B cell (primary cell): ENCODE measurements around the gene SLC2A5. TPM values are rescaled to one million over a fixed set of nuclear protein-coding genes. Genes with fewer than 3 reads are reported as not detected.

Experiments
- ATAC-seq: fragments of 200-7000 bp; cut with Tn5 transposase; one replicate; pipeline ENCODE4 v1.10.0; 2021; ENCODE audit warnings: low read depth, mild to moderate bottlenecking, moderate number of reproducible peaks, moderate library complexity
- CTCF ChIA-PET: fragments of 350-600 bp; sonication (Branson Sonifier 250); formaldehyde crosslinking; loops from one replicate; lab custom pipeline; 2021; ENCODE audit warnings: antibody characterized with exemption, inconsistent platforms; lab: Charles Lee
- POLR2A ChIA-PET: fragments of 350-600 bp; sonication (Branson Sonifier 250); formaldehyde crosslinking; loops from one replicate; lab custom pipeline; 2021; ENCODE audit warnings: antibody characterized with exemption; lab: Charles Lee
- DNase-seq: peaks from one replicate; pipeline ENCODE4 v3.0.0; 2013
- H2AFZ ChIP-seq: 2 replicates; pipeline ENCODE4 v1.6.1; 2012; ENCODE audit warnings: mild to moderate bottlenecking, low read depth, low read length; ENCODE audit not compliant: insufficient read depth, poor library complexity, severe bottlenecking
- H3K27ac ChIP-seq, 2 donors: 1 replicate in 1 of 2; 2 replicates in 1 of 2; pipeline ENCODE4 v1.5.1; 2012 to 2013; ENCODE audit warnings: low read length in 2 of 2, mild to moderate bottlenecking in 2 of 2, moderate library complexity in 1 of 2
- H3K27me3 ChIP-seq, 4 experiments: fragments of 200-600 bp in 1 of 4; sonication (generic) in 1 of 4; replicated peaks in 1 of 4; 1 replicate in 2 of 4; 2 replicates in 2 of 4; pipeline versions ENCODE4 v1.6.1 to v1.7.0; 2013 to 2016; ENCODE audit warnings: low read length in 3 of 4, mild to moderate bottlenecking in 2 of 4, mixed read lengths in 1 of 4, moderate library complexity in 1 of 4; ENCODE audit not compliant: insufficient read depth in 4 of 4, control insufficient read depth in 3 of 4; ENCODE audit errors: control extremely low read depth in 1 of 4
- H3K36me3 ChIP-seq, 2 experiments: replicated peaks in 1 of 2; 1 replicate in 1 of 2; 2 replicates in 1 of 2; pipeline versions ENCODE4 v1.6.1 to v1.7.1; 2013; ENCODE audit warnings: low read length in 1 of 2; ENCODE audit not compliant: insufficient read depth in 2 of 2, control insufficient read depth in 1 of 2; ENCODE audit errors: control extremely low read depth in 1 of 2, extremely low read depth in 1 of 2
- H3K4me1 ChIP-seq, 2 donors: fragments of 200-600 bp in 1 of 2; sonication (generic) in 1 of 2; 1 replicate in 1 of 2; 2 replicates in 1 of 2; pipeline versions ENCODE4 v1.5.1 to v1.6.1; 2013 to 2017; ENCODE audit warnings: low read length in 2 of 2; ENCODE audit not compliant: control insufficient read depth in 2 of 2, insufficient read depth in 2 of 2
- H3K4me2 ChIP-seq: replicated peaks from 2 replicates; pipeline ENCODE3; 2012; ENCODE audit warnings: mild to moderate bottlenecking, low read depth, low read length; ENCODE audit not compliant: poor library complexity, severe bottlenecking
- H3K4me3 ChIP-seq, 5 experiments: fragments of 200-600 bp in 1 of 5; sonication (generic) in 1 of 5; 1 replicate in 3 of 5; 2 replicates in 2 of 5; pipeline versions ENCODE4 v1.5.1 to v1.7.0; 2011 to 2016; ENCODE audit warnings: low read length in 4 of 5, mild to moderate bottlenecking in 4 of 5, low read depth in 2 of 5, control low read depth in 1 of 5, moderate library complexity in 1 of 5; ENCODE audit not compliant: insufficient read depth in 1 of 5; ENCODE audit errors: control extremely low read depth in 1 of 5, extremely low read depth in 1 of 5
- H3K79me2 ChIP-seq: fragments of 200-600 bp; sonication (generic); one replicate; pipeline ENCODE4 v1.6.0; 2016; ENCODE audit warnings: low read length; ENCODE audit not compliant: control insufficient read depth, insufficient read depth
- H3K9ac ChIP-seq: fragments of 200-600 bp; sonication (generic); 2 replicates; pipeline ENCODE4 v1.6.1; 2017; ENCODE audit warnings: mild to moderate bottlenecking, low read length, moderate library complexity
- H3K9me3 ChIP-seq, 3 donors: one replicate each; pipeline versions ENCODE4 v1.6.1 to v1.7.1; 2013; ENCODE audit warnings: low read length in 2 of 3; ENCODE audit not compliant: control insufficient read depth in 2 of 3, insufficient read depth in 1 of 3; ENCODE audit errors: control extremely low read depth in 1 of 3
- H4K20me1 ChIP-seq: 2 replicates; pipeline ENCODE4 v1.6.0; 2012; ENCODE audit warnings: mild to moderate bottlenecking, low read length; ENCODE audit not compliant: insufficient read depth, control insufficient read depth, poor library complexity, severe bottlenecking
- H3K27ac Mint-ChIP-seq: one replicate; pipeline ENCODE4 v1.8.0; 2021; ENCODE audit warnings: mixed read lengths
- H3K27me3 Mint-ChIP-seq: one replicate; pipeline ENCODE4 v1.8.0; 2021; ENCODE audit warnings: mixed read lengths
- H3K4me1 Mint-ChIP-seq: one replicate; pipeline ENCODE4 v1.8.0; 2021; ENCODE audit warnings: mixed read lengths
- H3K4me3 Mint-ChIP-seq: one replicate; pipeline ENCODE4 v1.8.0; 2021; ENCODE audit warnings: mixed read lengths
- H3K9me3 Mint-ChIP-seq: one replicate; pipeline ENCODE4 v1.8.0; 2022; ENCODE audit warnings: mixed read lengths; ENCODE audit not compliant: insufficient read depth
- CTCF ChIP-seq: fragments of 200-600 bp; IDR thresholded peaks from one replicate; pipeline ENCODE4 v1.8.0; 2022; ENCODE audit warnings: antibody characterized with exemption, mild to moderate bottlenecking
- EZH2 ChIP-seq: IDR thresholded peaks from 2 replicates; pipeline ENCODE4 v1.6.1; 2012; ENCODE audit warnings: borderline replicate concordance, low read depth, mild to moderate bottlenecking, moderate library complexity, low read length; ENCODE audit not compliant: insufficient read depth, poor library complexity, severe bottlenecking
- WGBS: methylation state at CpG from one replicate; pipeline ENCODE4 v1.1.5; 2013; ENCODE audit warnings: missing lambda C conversion rate; ENCODE audit not compliant: insufficient coverage; 5-methylcytosine and 5-hydroxymethylcytosine counted together
- intact Hi-C: fragments of 100-400 bp; cut with micrococcal nuclease; formaldehyde crosslinking; loops from one replicate; pipeline ENCODE4 v1.10.0; 2022
- polyA plus RNA-seq: library from polyadenylated mRNA; depleted of rRNA; stranded (reverse); fragments of >200 nt; gene quantifications from 2 replicates; pipeline ENCODE4 v1.2.3, GENCODE V29; 2012
- total RNA-seq, 2 donors: library from RNA; stranded (reverse); fragments of 120-200 nt in 1 of 2; gene quantifications; 1 replicate in 1 of 2; 2 replicates in 1 of 2; pipeline versions ENCODE4 v1.2.3 to v1.2.4, GENCODE V29; 2013 to 2022

SLC2A5 gene
- total and polyA plus RNA-seq, 2 donors (not counting 1 experiment from before 2014, with no cell fraction given) = 16.7 to 29.5 TPM

- intact Hi-C loops = no loop called here
- Histone ChIP-seq H3K4me3 (no peak overlapping the region), H2AFZ (no peak overlapping the region), H3K27ac (no peak overlapping the region), H3K4me1 (peaks cover 12 to 18% of the 10 kb centered on the region in 2 donors), H3K79me2 (peaks cover 35% of the 10 kb centered on the region), H3K36me3 (no peaks in the 10 kb centered on the region), H4K20me1 (no peaks in the 10 kb centered on the region), H3K9ac (no peak overlapping the region), H3K4me2 (no peak overlapping the region), H3K9me3 (no peaks in the 10 kb centered on the region), H3K27me3 (no peaks in the 10 kb centered on the region)
- H3K4me1 Mint-ChIP-seq = peaks cover 39% of the 10 kb centered on the region
- DNase-seq = no peak
- POLR2A ChIA-PET = no interaction called here
- CTCF ChIA-PET = interaction anchor here (0.7 to 1.9 kb wide), 5 partner anchors 14 to 94 kb away, joined by 3 to 9 read pairs (median 4); no protein-coding TSS in a partner anchor
- H3K27me3 Mint-ChIP-seq = no peaks in the 10 kb centered on the region
- H3K9me3 Mint-ChIP-seq = no peaks in the 10 kb centered on the region
- no peak for ATAC-seq
- H3K4me3 Mint-ChIP-seq = peak overlapping the region; percentile 1
- TF ChIP-seq EZH2 = no peak
- no peak for TF ChIP-seq CTCF
- 100% methylated on average over 1 of the region's 7 CpGs for WGBS
- H3K27ac Mint-ChIP-seq = peak overlapping the region; percentile 2
These were observed 7.4 kb downstream of the SLC2A5 start for GRCh38 chr1:9062021-9062471.

GRCh38 chr1:9061252-9061960 lies 8.0 kb downstream of the SLC2A5 start:
- Mint-ChIP-seq H3K27ac (no peak overlapping the region), H3K4me3 (no peak overlapping the region), H3K4me1 (peaks cover 36% of the 10 kb centered on the region), H3K27me3 (no peaks in the 10 kb centered on the region), H3K9me3 (no peaks in the 10 kb centered on the region)
- no peak overlapping the region for H3K4me3 ChIP-seq
- H3K4me2 ChIP-seq = no peak overlapping the region
- ChIA-PET POLR2A (interaction anchor here (0.7 kb wide), 1 partner anchor 14 kb away, joined by 4 read pairs; no protein-coding TSS in a partner anchor), CTCF (interaction anchor here (0.7 to 1.9 kb wide), 4 partner anchors 14 to 95 kb away, joined by 3 to 9 read pairs (median 5); no protein-coding TSS in a partner anchor)
- 100% methylated on average over 1 of the region's 6 CpGs for WGBS
- DNase-seq (no peak), ATAC-seq (no peak)
- no peak overlapping the region for H3K9ac ChIP-seq
- no peaks in the 10 kb centered on the region for H4K20me1 ChIP-seq
- TF ChIP-seq CTCF (no peak), EZH2 (no peak)
- no peaks in the 10 kb centered on the region for H3K36me3 ChIP-seq
- H3K27me3 ChIP-seq = no peaks in the 10 kb centered on the region
- peaks cover 29% of the 10 kb centered on the region for H3K79me2 ChIP-seq
- no peak overlapping the region for H3K27ac ChIP-seq
- intact Hi-C loops = no loop called here
- H3K4me1 ChIP-seq = peaks cover 12 to 15% of the 10 kb centered on the region in 2 donors
- H3K9me3 ChIP-seq = no peaks in the 10 kb centered on the region
- no peak overlapping the region for H2AFZ ChIP-seq
